B cell (primary cell): ENCODE data around the gene UBAC2. TPM values are rescaled to one million over a fixed set of nuclear protein-coding genes. Genes with fewer than 3 reads are reported as not detected.
A peak's percentile ranks its signal among the peaks of the same experiment; 100 is the strongest.

Source experiments
- ATAC-seq: fragments of 200-7000 bp; cut with Tn5 transposase; one replicate; pipeline ENCODE4 v1.10.0; 2021; ENCODE audit warnings: low read depth, mild to moderate bottlenecking, moderate number of reproducible peaks, moderate library complexity
- CTCF ChIA-PET: fragments of 350-600 bp; sonication (Branson Sonifier 250); formaldehyde crosslinking; loops from one replicate; lab custom pipeline; 2021; ENCODE audit warnings: antibody characterized with exemption, inconsistent platforms; lab: Charles Lee
- POLR2A ChIA-PET: fragments of 350-600 bp; sonication (Branson Sonifier 250); formaldehyde crosslinking; loops from one replicate; lab custom pipeline; 2021; ENCODE audit warnings: antibody characterized with exemption; lab: Charles Lee
- DNase-seq: peaks from one replicate; pipeline ENCODE4 v3.0.0; 2013
- H2AFZ ChIP-seq: 2 replicates; pipeline ENCODE4 v1.6.1; 2012; ENCODE audit warnings: mild to moderate bottlenecking, low read depth, low read length; ENCODE audit not compliant: insufficient read depth, poor library complexity, severe bottlenecking
- H3K27ac ChIP-seq, 2 donors: 1 replicate in 1 of 2; 2 replicates in 1 of 2; pipeline ENCODE4 v1.5.1; 2012 to 2013; ENCODE audit warnings: low read length in 2 of 2, mild to moderate bottlenecking in 2 of 2, moderate library complexity in 1 of 2
- H3K27me3 ChIP-seq, 4 experiments: fragments of 200-600 bp in 1 of 4; sonication (generic) in 1 of 4; replicated peaks in 1 of 4; 1 replicate in 2 of 4; 2 replicates in 2 of 4; pipeline versions ENCODE4 v1.6.1 to v1.7.0; 2013 to 2016; ENCODE audit warnings: low read length in 3 of 4, mild to moderate bottlenecking in 2 of 4, mixed read lengths in 1 of 4, moderate library complexity in 1 of 4; ENCODE audit not compliant: insufficient read depth in 4 of 4, control insufficient read depth in 3 of 4; ENCODE audit errors: control extremely low read depth in 1 of 4
- H3K36me3 ChIP-seq, 2 experiments: replicated peaks in 1 of 2; 1 replicate in 1 of 2; 2 replicates in 1 of 2; pipeline versions ENCODE4 v1.6.1 to v1.7.1; 2013; ENCODE audit warnings: low read length in 1 of 2; ENCODE audit not compliant: insufficient read depth in 2 of 2, control insufficient read depth in 1 of 2; ENCODE audit errors: control extremely low read depth in 1 of 2, extremely low read depth in 1 of 2
- H3K4me1 ChIP-seq, 2 donors: fragments of 200-600 bp in 1 of 2; sonication (generic) in 1 of 2; 1 replicate in 1 of 2; 2 replicates in 1 of 2; pipeline versions ENCODE4 v1.5.1 to v1.6.1; 2013 to 2017; ENCODE audit warnings: low read length in 2 of 2; ENCODE audit not compliant: control insufficient read depth in 2 of 2, insufficient read depth in 2 of 2
- H3K4me2 ChIP-seq: replicated peaks from 2 replicates; pipeline ENCODE3; 2012; ENCODE audit warnings: mild to moderate bottlenecking, low read depth, low read length; ENCODE audit not compliant: poor library complexity, severe bottlenecking
- H3K4me3 ChIP-seq, 5 experiments: fragments of 200-600 bp in 1 of 5; sonication (generic) in 1 of 5; 1 replicate in 3 of 5; 2 replicates in 2 of 5; pipeline versions ENCODE4 v1.5.1 to v1.7.0; 2011 to 2016; ENCODE audit warnings: low read length in 4 of 5, mild to moderate bottlenecking in 4 of 5, low read depth in 2 of 5, control low read depth in 1 of 5, moderate library complexity in 1 of 5; ENCODE audit not compliant: insufficient read depth in 1 of 5; ENCODE audit errors: control extremely low read depth in 1 of 5, extremely low read depth in 1 of 5
- H3K79me2 ChIP-seq: fragments of 200-600 bp; sonication (generic); one replicate; pipeline ENCODE4 v1.6.0; 2016; ENCODE audit warnings: low read length; ENCODE audit not compliant: control insufficient read depth, insufficient read depth
- H3K9ac ChIP-seq: fragments of 200-600 bp; sonication (generic); 2 replicates; pipeline ENCODE4 v1.6.1; 2017; ENCODE audit warnings: mild to moderate bottlenecking, low read length, moderate library complexity
- H3K9me3 ChIP-seq, 3 donors: one replicate each; pipeline versions ENCODE4 v1.6.1 to v1.7.1; 2013; ENCODE audit warnings: low read length in 2 of 3; ENCODE audit not compliant: control insufficient read depth in 2 of 3, insufficient read depth in 1 of 3; ENCODE audit errors: control extremely low read depth in 1 of 3
- H4K20me1 ChIP-seq: 2 replicates; pipeline ENCODE4 v1.6.0; 2012; ENCODE audit warnings: mild to moderate bottlenecking, low read length; ENCODE audit not compliant: insufficient read depth, control insufficient read depth, poor library complexity, severe bottlenecking
- H3K27ac Mint-ChIP-seq: one replicate; pipeline ENCODE4 v1.8.0; 2021; ENCODE audit warnings: mixed read lengths
- H3K27me3 Mint-ChIP-seq: one replicate; pipeline ENCODE4 v1.8.0; 2021; ENCODE audit warnings: mixed read lengths
- H3K4me1 Mint-ChIP-seq: one replicate; pipeline ENCODE4 v1.8.0; 2021; ENCODE audit warnings: mixed read lengths
- H3K4me3 Mint-ChIP-seq: one replicate; pipeline ENCODE4 v1.8.0; 2021; ENCODE audit warnings: mixed read lengths
- H3K9me3 Mint-ChIP-seq: one replicate; pipeline ENCODE4 v1.8.0; 2022; ENCODE audit warnings: mixed read lengths; ENCODE audit not compliant: insufficient read depth
- CTCF ChIP-seq: fragments of 200-600 bp; IDR thresholded peaks from one replicate; pipeline ENCODE4 v1.8.0; 2022; ENCODE audit warnings: antibody characterized with exemption, mild to moderate bottlenecking
- EZH2 ChIP-seq: IDR thresholded peaks from 2 replicates; pipeline ENCODE4 v1.6.1; 2012; ENCODE audit warnings: borderline replicate concordance, low read depth, mild to moderate bottlenecking, moderate library complexity, low read length; ENCODE audit not compliant: insufficient read depth, poor library complexity, severe bottlenecking
- WGBS: methylation state at CpG from one replicate; pipeline ENCODE4 v1.1.5; 2013; ENCODE audit warnings: missing lambda C conversion rate; ENCODE audit not compliant: insufficient coverage; 5-methylcytosine and 5-hydroxymethylcytosine counted together
- intact Hi-C: fragments of 100-400 bp; cut with micrococcal nuclease; formaldehyde crosslinking; loops from one replicate; pipeline ENCODE4 v1.10.0; 2022
- polyA plus RNA-seq: library from polyadenylated mRNA; depleted of rRNA; stranded (reverse); fragments of >200 nt; gene quantifications from 2 replicates; pipeline ENCODE4 v1.2.3, GENCODE V29; 2012
- total RNA-seq, 2 donors: library from RNA; stranded (reverse); fragments of 120-200 nt in 1 of 2; gene quantifications; 1 replicate in 1 of 2; 2 replicates in 1 of 2; pipeline versions ENCODE4 v1.2.3 to v1.2.4, GENCODE V29; 2013 to 2022

The UBAC2 gene
- total and polyA plus RNA-seq, 2 donors (not counting 1 experiment from before 2014, with no cell fraction given): 56.3 to 60.8 TPM

GRCh38 chr13:99367663-99368448 lies 167.2 kb downstream of the UBAC2 start:
- Histone ChIP-seq H3K4me3 (no peak overlapping the region), H4K20me1 (no peaks in the 10 kb centered on the region), H3K9ac (no peak overlapping the region), H3K27ac (no peak overlapping the region), H3K4me1 (peaks cover 52 to 58% of the 10 kb centered on the region in 2 donors), H3K9me3 (no peaks in the 10 kb centered on the region), H3K27me3 (no peaks in the 10 kb centered on the region), H2AFZ (no peak overlapping the region), H3K4me2 (no peak overlapping the region), H3K36me3 (peaks cover 5 to 42% of the 10 kb centered on the region in 2 experiments), H3K79me2 (peaks cover 39% of the 10 kb centered on the region)
- Mint-ChIP-seq H3K27ac (peak overlapping the region; percentile 69), H3K4me3 (peak overlapping the region; percentile 48), H3K27me3 (no peaks in the 10 kb centered on the region), H3K4me1 (peaks cover 77% of the 10 kb centered on the region), H3K9me3 (no peaks in the 10 kb centered on the region)
- intact Hi-C loops: no loop called here
- DNase-seq: no peak
- ChIA-PET POLR2A (interaction anchor here (0.5 to 1.6 kb wide), 2 partner anchors 8 to 9 kb away, joined by 4 to 5 read pairs; no protein-coding TSS in a partner anchor), CTCF (interaction anchor here (0.7 to 3.7 kb wide), 6 partner anchors 19 to 98 kb away, joined by 3 to 16 read pairs (median 7); no protein-coding TSS in a partner anchor)
- ATAC-seq: no peak
- TF ChIP-seq CTCF (no peak), EZH2 (no peak)
- 100% methylated on average over 1 of the region's 16 CpGs for WGBS
